Mesendoderm (in vitro differentiated cells): ENCODE measurements around the gene PRPF31.

Experiments used
- DNase-seq: peaks from one replicate; pipeline ENCODE4 v3.0.0; 2013
- H2AK5ac ChIP-seq: 2 replicates; pipeline ENCODE4 v1.6.1; 2013; ENCODE audit warnings: low read length, inconsistent platforms
- H2BK120ac ChIP-seq: 2 replicates; pipeline ENCODE4 v1.6.1; 2013; ENCODE audit warnings: low read depth, mild to moderate bottlenecking, low read length, moderate library complexity, mixed read lengths
- H2BK15ac ChIP-seq: replicated peaks from 2 replicates; pipeline ENCODE4 v1.6.1; 2013; ENCODE audit warnings: low read depth, mild to moderate bottlenecking, moderate library complexity
- H2BK5ac ChIP-seq: 2 replicates; pipeline ENCODE4 v1.6.1; 2013; ENCODE audit warnings: low read length, inconsistent platforms
- H3K18ac ChIP-seq: 2 replicates; pipeline ENCODE4 v1.6.1; 2013; ENCODE audit warnings: mild to moderate bottlenecking, low read length, mixed read lengths
- H3K23ac ChIP-seq: one replicate; pipeline ENCODE4 v1.6.1; 2013; ENCODE audit warnings: low read length
- H3K27ac ChIP-seq: 2 replicates; pipeline ENCODE4 v1.5.1; 2013; ENCODE audit warnings: low read depth, mild to moderate bottlenecking, inconsistent platforms, low read length, moderate library complexity
- H3K27me3 ChIP-seq: 2 replicates; pipeline ENCODE4 v1.6.1; 2013; ENCODE audit warnings: low read length, control low read depth, mild to moderate bottlenecking, inconsistent platforms; ENCODE audit not compliant: insufficient read depth, poor library complexity
- H3K36me3 ChIP-seq: 2 replicates; pipeline ENCODE4 v1.6.1; 2013; ENCODE audit warnings: low read length, inconsistent platforms; ENCODE audit not compliant: control insufficient read depth, insufficient read depth
- H3K4ac ChIP-seq: one replicate; pipeline ENCODE4 v1.6.1; 2013; ENCODE audit warnings: low read depth, mild to moderate bottlenecking, low read length, moderate library complexity
- H3K4me1 ChIP-seq: 2 replicates; pipeline ENCODE4 v1.6.1; 2013; ENCODE audit warnings: low read depth, low read length, inconsistent platforms; ENCODE audit not compliant: control insufficient read depth
- H3K4me2 ChIP-seq: 2 replicates; pipeline ENCODE4 v1.6.1; 2013; ENCODE audit warnings: low read length
- H3K4me3 ChIP-seq: 2 replicates; pipeline ENCODE4 v1.5.1; 2013; ENCODE audit warnings: mild to moderate bottlenecking, low read length
- H3K56ac ChIP-seq: one replicate; pipeline ENCODE4 v1.6.1; 2013; ENCODE audit warnings: low read length
- H3K79me1 ChIP-seq: 2 replicates; pipeline ENCODE4 v1.6.1; 2013; ENCODE audit warnings: low read length, inconsistent platforms
- H3K79me2 ChIP-seq: 2 replicates; pipeline ENCODE4 v1.6.1; 2013; ENCODE audit warnings: mild to moderate bottlenecking, low read length; ENCODE audit not compliant: control insufficient read depth, insufficient read depth
- H3K9ac ChIP-seq: 2 replicates; pipeline ENCODE4 v1.6.1; 2013; ENCODE audit warnings: low read length, inconsistent platforms
- H4K5ac ChIP-seq: one replicate; pipeline ENCODE4 v1.6.1; 2013; ENCODE audit warnings: low read length
- H4K8ac ChIP-seq: one replicate; pipeline ENCODE4 v1.6.1; 2013; ENCODE audit warnings: low read depth, mild to moderate bottlenecking, control low read depth, low read length, moderate library complexity
- WGBS: extraction: QIAGEN DNeasy Blood & Tissue Kit; methylation state at CpG from one replicate; pipeline ENCODE4 v1.1.7; 2013; ENCODE audit warnings: low lambda C conversion rate, missing lambda C conversion rate; ENCODE audit not compliant: insufficient coverage; ENCODE audit errors: extremely low coverage; 5-methylcytosine and 5-hydroxymethylcytosine counted together

Gene PRPF31

DNA sequence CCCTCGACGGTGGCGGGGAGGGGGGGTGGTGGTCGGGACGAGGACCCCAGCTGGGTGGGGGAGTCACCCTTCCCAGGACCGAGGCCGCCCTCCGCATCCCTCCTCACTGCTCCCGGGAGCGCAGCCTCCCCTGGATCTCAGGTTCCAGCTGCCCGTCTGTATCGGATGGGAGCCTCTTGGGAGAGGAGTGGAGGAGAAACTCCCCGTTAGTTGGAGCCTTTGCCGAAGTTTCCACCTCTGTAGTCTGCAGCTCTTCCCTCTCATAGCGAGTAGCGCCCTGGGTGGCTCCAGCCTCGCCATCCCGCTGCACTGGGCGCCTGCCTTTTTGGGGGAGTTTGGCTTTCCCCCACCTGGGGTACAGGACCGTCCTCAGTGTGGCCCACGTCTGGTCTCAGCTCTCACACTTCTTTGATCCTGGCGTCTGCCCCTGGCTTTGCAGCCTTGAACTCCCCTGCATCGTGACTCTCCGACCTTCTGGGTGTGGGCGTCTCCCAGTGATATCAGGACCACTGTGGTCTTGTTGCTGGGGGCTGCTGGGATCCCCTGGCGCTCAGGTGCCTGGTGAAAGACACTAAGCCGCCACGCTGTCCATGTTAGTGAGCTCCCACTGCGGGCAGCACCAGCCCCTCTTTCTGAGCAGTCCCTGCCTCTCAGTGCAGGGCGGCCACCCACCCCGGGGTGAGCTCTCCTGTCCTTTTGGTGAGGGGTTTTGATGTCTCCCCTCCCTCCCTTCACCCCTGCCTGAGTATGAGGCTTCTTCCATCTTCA lies 23.1 kb downstream of the PRPF31 start:
- Histone ChIP-seq H3K4me2 (peak overlapping the region; percentile 71), H2BK120ac (no peak overlapping the region), H3K79me2 (peaks cover 45% of the 10 kb centered on the region), H2BK5ac (no peak overlapping the region), H2BK15ac (no peak overlapping the region), H3K79me1 (peaks cover 36% of the 10 kb centered on the region), H3K23ac (peak overlapping the region; percentile 11), H3K27ac (no peak overlapping the region), H4K8ac (no peak overlapping the region), H3K18ac (peak overlapping the region; percentile 90), H2AK5ac (no peak overlapping the region), H3K4me1 (peaks cover 8% of the 10 kb centered on the region), H3K4ac (peak overlapping the region; percentile 98), H3K27me3 (no peaks in the 10 kb centered on the region), H3K9ac (peak overlapping the region; percentile 82), H3K36me3 (peaks cover 4% of the 10 kb centered on the region), H3K56ac (peak overlapping the region; percentile 94), H3K4me3 (peak overlapping the region; percentile 74), H4K5ac (no peak overlapping the region)
- peak; percentile 17 for DNase-seq
- no CpG with 5 or more reads among the region's 31 CpGs for WGBS

DNA sequence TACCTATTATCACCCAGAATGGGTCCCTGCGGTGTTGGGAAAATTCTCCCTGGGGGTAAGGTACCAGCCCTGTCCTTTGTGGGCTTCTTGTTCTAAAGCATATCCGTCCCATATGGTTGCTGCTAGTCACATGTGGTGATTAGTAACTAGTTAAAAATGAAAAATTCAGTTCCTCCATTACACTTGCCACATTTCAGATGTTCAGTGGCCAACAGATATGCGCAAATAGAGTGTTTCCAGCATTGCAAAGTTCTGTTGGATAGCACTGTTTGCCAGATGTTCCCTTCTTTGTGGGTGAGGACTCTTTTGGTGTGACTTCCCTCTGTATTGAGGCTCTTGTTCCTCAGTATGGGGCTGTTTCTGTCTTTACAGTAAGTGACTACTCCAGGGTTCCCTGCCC lies 25.8 kb downstream of the PRPF31 start:
- no peak for DNase-seq
- H3K79me1 ChIP-seq: peaks cover 41% of the 10 kb centered on the region
- no peak overlapping the region for H3K9ac ChIP-seq
- WGBS: no CpG with 5 or more reads among the region's 3 CpGs
- no peak overlapping the region for H3K56ac ChIP-seq
- H4K8ac ChIP-seq: no peak overlapping the region
- peaks cover 45% of the 10 kb centered on the region for H3K79me2 ChIP-seq
- no peak overlapping the region for H3K4me2 ChIP-seq
- no peak overlapping the region for H2AK5ac ChIP-seq
- H3K27ac ChIP-seq: no peak overlapping the region
- H3K18ac ChIP-seq: no peak overlapping the region
- peaks cover 23% of the 10 kb centered on the region for H3K36me3 ChIP-seq
- H4K5ac ChIP-seq: no peak overlapping the region
- H3K23ac ChIP-seq: no peak overlapping the region
- peaks cover 4% of the 10 kb centered on the region for H3K4me1 ChIP-seq
- no peak overlapping the region for H3K4me3 ChIP-seq
- H2BK15ac ChIP-seq: no peak overlapping the region
- no peaks in the 10 kb centered on the region for H3K27me3 ChIP-seq
- no peak overlapping the region for H3K4ac ChIP-seq
- no peak overlapping the region for H2BK5ac ChIP-seq
- no peak overlapping the region for H2BK120ac ChIP-seq

DNA sequence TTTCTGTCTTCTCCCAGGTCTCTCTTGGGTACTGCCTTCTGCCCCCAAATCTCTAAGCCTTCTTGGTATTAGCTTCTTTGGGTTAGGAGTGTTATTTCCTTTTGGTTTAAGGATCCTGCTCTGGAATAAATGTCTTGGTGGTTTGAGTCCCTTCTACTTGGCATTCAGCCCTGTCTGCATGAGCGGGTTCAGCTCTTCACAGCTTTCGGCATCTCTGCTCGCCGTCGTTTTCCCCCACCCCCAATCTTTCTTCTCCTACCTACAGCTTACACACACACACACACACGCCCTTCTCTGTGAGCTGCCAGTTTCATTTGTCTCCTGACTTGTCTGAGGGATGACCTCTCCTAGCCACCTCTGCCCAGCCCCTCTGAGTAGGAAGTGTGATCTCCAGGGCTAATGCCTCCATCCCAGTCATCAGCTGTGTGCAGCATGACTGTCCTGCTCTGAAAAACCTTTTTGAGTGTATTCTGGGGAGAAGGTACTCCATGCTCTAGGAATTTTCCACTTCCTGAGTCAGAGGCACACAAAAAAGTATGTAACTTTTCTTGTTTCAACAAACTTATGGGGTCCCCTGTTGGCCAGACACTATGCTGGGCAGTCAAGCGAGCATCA lies 26.7 kb downstream of the PRPF31 start:
- DNase-seq: no peak
- H3K36me3 ChIP-seq: peaks cover 32% of the 10 kb centered on the region
- no peak overlapping the region for H3K4ac ChIP-seq
- H3K18ac ChIP-seq: no peak overlapping the region
- no peak overlapping the region for H2BK15ac ChIP-seq
- H3K27me3 ChIP-seq: no peaks in the 10 kb centered on the region
- H3K9ac ChIP-seq: no peak overlapping the region
- H4K5ac ChIP-seq: no peak overlapping the region
- H3K79me1 ChIP-seq: peaks cover 41% of the 10 kb centered on the region
- no peak overlapping the region for H2BK5ac ChIP-seq
- no peak overlapping the region for H4K8ac ChIP-seq
- no peak overlapping the region for H3K56ac ChIP-seq
- no peak overlapping the region for H3K23ac ChIP-seq
- WGBS: no CpG with 5 or more reads among the region's 7 CpGs
- H3K27ac ChIP-seq: no peak overlapping the region
- H2BK120ac ChIP-seq: no peak overlapping the region
- H2AK5ac ChIP-seq: no peak overlapping the region
- H3K4me2 ChIP-seq: no peak overlapping the region
- H3K4me1 ChIP-seq: peaks cover 4% of the 10 kb centered on the region
- H3K79me2 ChIP-seq: peaks cover 45% of the 10 kb centered on the region
- H3K4me3 ChIP-seq: no peak overlapping the region

GRCh38 chr19:54145541-54146158 lies 30.1 kb downstream of the PRPF31 start:
- H3K56ac ChIP-seq: no peak overlapping the region
- no peaks in the 10 kb centered on the region for H3K27me3 ChIP-seq
- H2BK120ac ChIP-seq: no peak overlapping the region
- H3K36me3 ChIP-seq: peaks cover 41% of the 10 kb centered on the region
- no peak for DNase-seq
- H3K27ac ChIP-seq: no peak overlapping the region
- no peak overlapping the region for H3K23ac ChIP-seq
- H2BK5ac ChIP-seq: no peak overlapping the region
- H4K8ac ChIP-seq: no peak overlapping the region
- peaks cover 18% of the 10 kb centered on the region for H3K79me2 ChIP-seq
- no peak overlapping the region for H3K9ac ChIP-seq
- H3K4me3 ChIP-seq: no peak overlapping the region
- H3K4me2 ChIP-seq: no peak overlapping the region
- H3K4me1 ChIP-seq: no peaks in the 10 kb centered on the region
- no peak overlapping the region for H4K5ac ChIP-seq
- H3K18ac ChIP-seq: no peak overlapping the region
- WGBS: no CpG with 5 or more reads among the region's 28 CpGs
- no peak overlapping the region for H2BK15ac ChIP-seq
- H3K79me1 ChIP-seq: peaks cover 24% of the 10 kb centered on the region
- H2AK5ac ChIP-seq: no peak overlapping the region
- H3K4ac ChIP-seq: no peak overlapping the region

GRCh38 chr19:54147676-54148075 lies 32.1 kb downstream of the PRPF31 start:
- no peak for DNase-seq
- H2BK5ac ChIP-seq: no peak overlapping the region

More at GRCh38 chr19:54147676-54148075, 32.1 kb downstream of the PRPF31 start:
- Histone ChIP-seq H3K4me3 (no peak overlapping the region), H2BK15ac (no peak overlapping the region), H2BK120ac (no peak overlapping the region), H4K8ac (no peak overlapping the region), H3K56ac (no peak overlapping the region), H3K4me1 (no peaks in the 10 kb centered on the region), H2AK5ac (no peak overlapping the region), H4K5ac (no peak overlapping the region), H3K23ac (no peak overlapping the region), H3K36me3 (peaks cover 47% of the 10 kb centered on the region), H3K9ac (no peak overlapping the region), H3K4ac (no peak overlapping the region), H3K27me3 (no peaks in the 10 kb centered on the region), H3K27ac (no peak overlapping the region), H3K18ac (no peak overlapping the region), H3K4me2 (no peak overlapping the region), H3K79me2 (no peaks in the 10 kb centered on the region), H3K79me1 (peaks cover 8% of the 10 kb centered on the region)
- no CpG with 5 or more reads among the region's 3 CpGs for WGBS
